ENCODE results near the gene MARCHF10. TPM values are rescaled to one million over a fixed set of nuclear protein-coding genes. Genes with fewer than 3 reads are reported as not detected.

The MARCHF10 gene
- total RNA-seq, 1 experiment from 2014 or later = not detected

DNA sequence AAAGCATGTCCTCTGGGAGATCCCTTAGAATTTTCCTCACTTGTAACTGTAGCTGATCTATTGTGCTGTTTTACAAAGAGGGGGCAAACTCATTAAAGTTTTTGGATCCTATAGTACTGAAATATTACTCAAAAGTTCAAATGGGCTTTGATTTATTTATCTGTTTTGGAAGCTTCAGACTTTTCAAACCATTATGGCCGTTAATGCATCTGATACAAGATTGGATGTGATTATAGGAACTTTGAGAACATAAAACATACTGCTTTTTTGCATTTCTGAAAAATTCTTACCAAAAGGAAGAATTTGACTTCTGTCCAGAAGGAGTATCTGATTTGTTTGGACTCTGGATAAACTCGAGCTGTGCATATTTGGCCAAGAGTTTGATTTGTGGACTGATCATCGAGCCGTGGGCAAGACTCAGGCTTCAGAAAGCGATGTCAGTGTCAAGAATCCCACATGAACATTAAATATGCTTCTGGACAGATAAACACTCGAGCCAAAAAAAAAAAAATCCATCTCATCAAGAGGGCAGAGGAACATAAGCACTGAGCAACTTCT lies 8.2 kb upstream of the MARCHF10 start:
- Mint-ChIP-seq H3K36me3 (ENCODE audit: insufficient read depth, unreplicated experiment) (no peaks in the 10 kb centered on the region), H3K4me3 (ENCODE audit: unreplicated experiment) (no peak overlapping the region), H3K27ac (ENCODE audit: low read depth, unreplicated experiment) (no peak overlapping the region), H3K4me1 (ENCODE audit: insufficient read depth, unreplicated experiment) (peaks cover 26% of the 10 kb centered on the region), H3K27me3 (ENCODE audit: insufficient read depth, unreplicated experiment) (no peaks in the 10 kb centered on the region), H3K9me3 (ENCODE audit: unreplicated experiment) (peaks cover 6% of the 10 kb centered on the region)
- ChIA-PET POLR2A (interaction anchor here (0.7 to 1.1 kb wide), 2 partner anchors 37 to 150 kb away, joined by 3 read pairs; partner anchors contain the start of gene TANC2), CTCF (interaction anchor here (0.7 kb wide), 1 partner anchor 321 kb away, joined by 6 read pairs; no protein-coding TSS in a partner anchor)
- TF ChIP-seq, protein P1, sequence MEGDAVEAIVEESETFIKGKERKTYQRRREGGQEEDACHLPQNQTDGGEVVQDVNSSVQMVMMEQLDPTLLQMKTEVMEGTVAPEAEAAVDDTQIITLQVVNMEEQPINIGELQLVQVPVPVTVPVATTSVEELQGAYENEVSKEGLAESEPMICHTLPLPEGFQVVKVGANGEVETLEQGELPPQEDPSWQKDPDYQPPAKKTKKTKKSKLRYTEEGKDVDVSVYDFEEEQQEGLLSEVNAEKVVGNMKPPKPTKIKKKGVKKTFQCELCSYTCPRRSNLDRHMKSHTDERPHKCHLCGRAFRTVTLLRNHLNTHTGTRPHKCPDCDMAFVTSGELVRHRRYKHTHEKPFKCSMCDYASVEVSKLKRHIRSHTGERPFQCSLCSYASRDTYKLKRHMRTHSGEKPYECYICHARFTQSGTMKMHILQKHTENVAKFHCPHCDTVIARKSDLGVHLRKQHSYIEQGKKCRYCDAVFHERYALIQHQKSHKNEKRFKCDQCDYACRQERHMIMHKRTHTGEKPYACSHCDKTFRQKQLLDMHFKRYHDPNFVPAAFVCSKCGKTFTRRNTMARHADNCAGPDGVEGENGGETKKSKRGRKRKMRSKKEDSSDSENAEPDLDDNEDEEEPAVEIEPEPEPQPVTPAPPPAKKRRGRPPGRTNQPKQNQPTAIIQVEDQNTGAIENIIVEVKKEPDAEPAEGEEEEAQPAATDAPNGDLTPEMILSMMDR (IDR thresholded peaks at IDR 0.05; ENCODE audit: unreplicated experiment) = no peak
- no peak for DNase-seq (ENCODE audit: unreplicated experiment)
- no TSS peak for BruUV-seq (replicated peaks)
- intact Hi-C loops (cut with micrococcal nuclease) = no loop called here

DNA sequence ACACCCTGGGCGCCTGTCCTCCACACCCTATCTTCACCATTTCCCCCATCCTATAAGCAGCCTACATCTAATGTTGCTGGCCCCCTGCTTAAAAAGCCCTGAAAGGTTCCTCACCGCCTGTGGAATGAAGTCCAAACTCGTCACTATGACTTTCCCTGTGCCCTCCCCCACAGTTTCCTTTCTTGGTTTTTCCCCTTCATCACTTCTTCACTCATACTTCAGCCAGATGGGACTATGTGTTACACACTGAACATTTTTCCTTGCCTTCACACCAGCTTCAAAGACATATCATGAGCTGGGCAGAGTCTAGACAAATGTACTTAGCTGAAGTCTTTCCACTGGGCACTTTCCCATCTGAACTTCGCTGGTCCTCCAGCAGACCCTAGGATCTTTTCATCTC lies 1.5 kb upstream of the MARCHF10 start:
- Mint-ChIP-seq H3K27ac (ENCODE audit: low read depth, unreplicated experiment) (no peak overlapping the region), H3K4me1 (ENCODE audit: insufficient read depth, unreplicated experiment) (peaks cover 11% of the 10 kb centered on the region), H3K27me3 (ENCODE audit: insufficient read depth, unreplicated experiment) (no peaks in the 10 kb centered on the region), H3K4me3 (ENCODE audit: unreplicated experiment) (no peak overlapping the region), H3K9me3 (ENCODE audit: unreplicated experiment) (peaks cover 6% of the 10 kb centered on the region), H3K36me3 (ENCODE audit: insufficient read depth, unreplicated experiment) (no peaks in the 10 kb centered on the region)
- TF ChIP-seq, protein P1 (IDR thresholded peaks at IDR 0.05; ENCODE audit: unreplicated experiment) = no peak
- no peak for DNase-seq (ENCODE audit: unreplicated experiment)
- intact Hi-C loops (cut with micrococcal nuclease) = no loop called here
- POLR2A ChIA-PET = no interaction called here
- BruUV-seq (replicated peaks) = no TSS peak
- CTCF ChIA-PET = no interaction called here

DNA sequence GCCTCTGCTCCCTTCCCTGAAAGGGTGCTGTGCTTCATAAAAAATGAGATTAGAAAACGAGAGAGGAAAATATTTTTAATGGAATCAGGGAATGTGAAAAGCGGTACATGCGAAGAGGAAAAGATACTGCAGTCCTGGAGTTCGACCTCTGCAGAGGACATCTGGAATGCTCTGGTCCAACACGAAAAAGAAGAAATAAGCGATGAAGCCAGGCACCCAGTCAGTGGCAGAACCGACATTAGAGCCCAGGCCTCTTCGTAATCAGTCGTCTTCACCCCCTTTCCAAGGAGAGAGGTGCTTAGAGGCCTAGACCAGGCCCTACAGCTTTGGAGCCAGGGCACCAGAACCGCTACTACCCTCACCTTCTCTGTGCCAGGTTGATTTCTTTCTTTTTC lies 459 bp upstream of the MARCHF10 start:
- no peak overlapping the region for H3K4me3 Mint-ChIP-seq (ENCODE audit: unreplicated experiment)
- no TSS peak for BruUV-seq (replicated peaks)
- ChIA-PET CTCF (no interaction called here), POLR2A (no interaction called here)
- no peaks in the 10 kb centered on the region for H3K9me3 Mint-ChIP-seq (ENCODE audit: unreplicated experiment)
- no peaks in the 10 kb centered on the region for H3K27me3 Mint-ChIP-seq (ENCODE audit: insufficient read depth, unreplicated experiment)
- peaks cover 11% of the 10 kb centered on the region for H3K4me1 Mint-ChIP-seq (ENCODE audit: insufficient read depth, unreplicated experiment)
- TF ChIP-seq, protein P1 (IDR thresholded peaks at IDR 0.05; ENCODE audit: unreplicated experiment) = no peak
- no peaks in the 10 kb centered on the region for H3K36me3 Mint-ChIP-seq (ENCODE audit: insufficient read depth, unreplicated experiment)
- intact Hi-C loops (cut with micrococcal nuclease) = no loop called here
- H3K27ac Mint-ChIP-seq (ENCODE audit: low read depth, unreplicated experiment) = no peak overlapping the region
- no peak for DNase-seq (ENCODE audit: unreplicated experiment)

DNA sequence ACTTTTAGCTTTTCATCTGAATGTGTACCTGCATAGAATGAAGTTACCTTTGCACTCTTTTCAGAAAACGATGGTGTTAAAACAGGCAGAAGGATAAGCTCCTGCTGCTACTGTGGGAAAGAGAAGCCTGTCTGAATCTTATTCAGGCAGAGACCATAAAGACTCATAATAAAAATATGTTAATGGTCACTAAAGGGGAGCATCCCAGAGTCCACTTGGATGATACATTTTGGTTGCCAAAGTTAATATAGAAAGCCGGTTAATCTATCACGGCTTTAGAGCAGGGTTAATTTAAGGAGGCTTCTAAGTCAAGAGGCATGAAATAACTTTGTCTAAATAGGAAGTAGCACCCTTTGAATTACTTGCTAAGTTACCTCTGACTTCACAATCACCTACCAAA lies 2.9 kb downstream of the MARCHF10 start:
- ChIA-PET POLR2A (interaction anchor here (0.9 to 1.6 kb wide), 4 partner anchors 15 to 26 kb away, joined by 4 to 6 read pairs (median 4); no protein-coding TSS in a partner anchor), CTCF (no interaction called here)
- intact Hi-C loops (cut with micrococcal nuclease) = no loop called here
- TF ChIP-seq, protein P1 (IDR thresholded peaks at IDR 0.05; ENCODE audit: unreplicated experiment) = no peak
- BruUV-seq (replicated peaks) = no TSS peak
- Mint-ChIP-seq H3K27me3 (ENCODE audit: insufficient read depth, unreplicated experiment) (no peaks in the 10 kb centered on the region), H3K4me3 (ENCODE audit: unreplicated experiment) (no peak overlapping the region), H3K4me1 (ENCODE audit: insufficient read depth, unreplicated experiment) (peaks cover 11% of the 10 kb centered on the region), H3K9me3 (ENCODE audit: unreplicated experiment) (no peaks in the 10 kb centered on the region), H3K36me3 (ENCODE audit: insufficient read depth, unreplicated experiment) (no peaks in the 10 kb centered on the region), H3K27ac (ENCODE audit: low read depth, unreplicated experiment) (no peak overlapping the region)
- no peak for DNase-seq (ENCODE audit: unreplicated experiment)
